Measurements from ENCODE around the gene WDHD1. TPM values are rescaled to one million over a fixed set of nuclear protein-coding genes. Genes with fewer than 3 reads are reported as not detected.
"Not testable (repeated sequence)": the region's sequence is repeated elsewhere in the genome, so short reads cannot be mapped to it uniquely, and the experiment has no call there.

The WDHD1 gene
- total RNA-seq, 1 experiment from 2014 or later, result 23.7 TPM

- Histone ChIP-seq H3K4me3 (no peak overlapping the region), H3K4me1 (replicated peaks) (no peaks in the 10 kb centered on the region), H3K27ac (no peak overlapping the region)
Observed at GRCh38 chr14:54929556-54929955, 97.3 kb downstream of the WDHD1 start.

GRCh38 chr14:54928216-54928615 is 98.7 kb downstream of the WDHD1 start:
- Histone ChIP-seq H3K36me3 (no peaks in the 10 kb centered on the region), H3K27me3 (replicated peaks) (0 out of 2 replicates have a peak, but pooled peaks cover 2% of the 10 kb centered on the region), H3K4me3 (no peak overlapping the region), H3K9me3 (replicated peaks) (no peaks in the 10 kb centered on the region), H3K27ac (no peak overlapping the region), H3K4me1 (replicated peaks) (no peaks in the 10 kb centered on the region)
- no peak for DNase-seq (ENCODE audit: low read depth in 1 of 2, low spot score in 2 of 2)

More at GRCh38 chr14:54929556-54929955, 97.3 kb downstream of the WDHD1 start:
- no peak for DNase-seq (ENCODE audit: low read depth in 1 of 2, low spot score in 2 of 2)
- Histone ChIP-seq H3K36me3 (no peaks in the 10 kb centered on the region), H3K27me3 (replicated peaks) (0 out of 2 replicates have a peak, but pooled peaks cover 2% of the 10 kb centered on the region), H3K9me3 (replicated peaks) (no peaks in the 10 kb centered on the region)

- Histone ChIP-seq H3K4me1 (replicated peaks) (no peaks in the 10 kb centered on the region), H3K9me3 (replicated peaks) (no peaks in the 10 kb centered on the region), H3K27ac (no peak overlapping the region), H3K4me3 (no peak overlapping the region), H3K36me3 (no peaks in the 10 kb centered on the region), H3K27me3 (replicated peaks) (0 out of 2 replicates have a peak, but pooled peaks cover 2% of the 10 kb centered on the region)
- DNase-seq (ENCODE audit: low read depth in 1 of 2, low spot score in 2 of 2), result no peak
Observed at GRCh38 chr14:54927551-54927950, 99.3 kb downstream of the WDHD1 start.

- not testable (repeated sequence) for H3K36me3 ChIP-seq; H3K27me3 ChIP-seq (replicated peaks); H3K27ac ChIP-seq; H3K9me3 ChIP-seq (replicated peaks); DNase-seq (ENCODE audit: low read depth in 1 of 2, low spot score in 2 of 2); H3K4me1 ChIP-seq (replicated peaks); H3K4me3 ChIP-seq
Observed at GRCh38 chr14:54926570-54926969, 100.3 kb downstream of the WDHD1 start.

- H3K27ac ChIP-seq, result no peak overlapping the region
- H3K27me3 ChIP-seq (replicated peaks), result no peaks in the 10 kb centered on the region
- no peaks in the 10 kb centered on the region for H3K4me1 ChIP-seq (replicated peaks)
- no peaks in the 10 kb centered on the region for H3K36me3 ChIP-seq
- no peak for DNase-seq (ENCODE audit: low read depth in 1 of 2, low spot score in 2 of 2)
- H3K9me3 ChIP-seq (replicated peaks), result no peaks in the 10 kb centered on the region
- no peak overlapping the region for H3K4me3 ChIP-seq
Observed at GRCh38 chr14:54922598-54922997, 104.3 kb downstream of the WDHD1 start.

- no peak for DNase-seq (ENCODE audit: low read depth in 1 of 2, low spot score in 2 of 2)
- Histone ChIP-seq H3K27me3 (replicated peaks) (no peaks in the 10 kb centered on the region), H3K4me1 (replicated peaks) (no peaks in the 10 kb centered on the region), H3K4me3 (no peak overlapping the region), H3K9me3 (replicated peaks) (no peaks in the 10 kb centered on the region), H3K36me3 (no peaks in the 10 kb centered on the region), H3K27ac (no peak overlapping the region)
Observed at GRCh38 chr14:54920052-54920451, 106.8 kb downstream of the WDHD1 start.

GRCh38 chr14:54919330-54919729 is 107.6 kb downstream of the WDHD1 start:
- Histone ChIP-seq H3K9me3 (replicated peaks) (no peaks in the 10 kb centered on the region), H3K27me3 (replicated peaks) (no peaks in the 10 kb centered on the region), H3K4me3 (no peak overlapping the region), H3K4me1 (replicated peaks) (no peaks in the 10 kb centered on the region), H3K27ac (no peak overlapping the region), H3K36me3 (no peaks in the 10 kb centered on the region)
- DNase-seq (ENCODE audit: low read depth in 1 of 2, low spot score in 2 of 2), result no peak

- no peak for DNase-seq (ENCODE audit: low read depth in 1 of 2, low spot score in 2 of 2)
- H3K9me3 ChIP-seq (replicated peaks), result no peaks in the 10 kb centered on the region
- no peak overlapping the region for H3K27ac ChIP-seq
- H3K4me3 ChIP-seq, result no peak overlapping the region
- no peaks in the 10 kb centered on the region for H3K36me3 ChIP-seq
- H3K4me1 ChIP-seq (replicated peaks), result no peaks in the 10 kb centered on the region
- H3K27me3 ChIP-seq (replicated peaks), result no peaks in the 10 kb centered on the region
Observed at GRCh38 chr14:54918427-54918826, 108.5 kb downstream of the WDHD1 start.

- H3K4me1 ChIP-seq (replicated peaks), result no peaks in the 10 kb centered on the region
- no peak for DNase-seq (ENCODE audit: low read depth in 1 of 2, low spot score in 2 of 2)
Observed at GRCh38 chr14:54916101-54916500, 110.8 kb downstream of the WDHD1 start.

GRCh38 chr14:54909817-54910558 is 116.9 kb downstream of the WDHD1 start:
- Histone ChIP-seq H3K9me3 (replicated peaks) (no peaks in the 10 kb centered on the region), H3K36me3 (no peaks in the 10 kb centered on the region), H3K4me1 (replicated peaks) (no peaks in the 10 kb centered on the region), H3K27me3 (replicated peaks) (no peaks in the 10 kb centered on the region), H3K4me3 (no peak overlapping the region), H3K27ac (no peak overlapping the region)
- DNase-seq (ENCODE audit: low read depth in 1 of 2, low spot score in 2 of 2), result no peak

More at GRCh38 chr14:54916101-54916500, 110.8 kb downstream of the WDHD1 start:
- Histone ChIP-seq H3K27me3 (replicated peaks) (no peaks in the 10 kb centered on the region), H3K36me3 (no peaks in the 10 kb centered on the region), H3K9me3 (replicated peaks) (no peaks in the 10 kb centered on the region), H3K4me3 (no peak overlapping the region), H3K27ac (no peak overlapping the region)

GRCh38 chr14:54908973-54909372 is 117.9 kb downstream of the WDHD1 start:
- H3K4me3 ChIP-seq; DNase-seq (ENCODE audit: low read depth in 1 of 2, low spot score in 2 of 2); H3K27ac ChIP-seq; H3K4me1 ChIP-seq (replicated peaks); H3K9me3 ChIP-seq (replicated peaks); H3K36me3 ChIP-seq; H3K27me3 ChIP-seq (replicated peaks): not testable (repeated sequence)

- Histone ChIP-seq H3K27me3 (replicated peaks) (no peaks in the 10 kb centered on the region), H3K27ac (no peak overlapping the region), H3K36me3 (no peaks in the 10 kb centered on the region), H3K9me3 (replicated peaks) (no peaks in the 10 kb centered on the region), H3K4me3 (no peak overlapping the region), H3K4me1 (replicated peaks) (no peaks in the 10 kb centered on the region)
- DNase-seq (ENCODE audit: low read depth in 1 of 2, low spot score in 2 of 2), result no peak
Observed at GRCh38 chr14:54908190-54908589, 118.7 kb downstream of the WDHD1 start.

- no peak overlapping the region for H3K27ac ChIP-seq
Observed at GRCh38 chr14:54906075-54906474, 120.8 kb downstream of the WDHD1 start.

GRCh38 chr14:54902521-54903420 is 124.1 kb downstream of the WDHD1 start, which contains the start of gene GCH1:
GCH1 (minus strand) TSS chr14:54902826; CDS start chr14:54902663, 163 bp downstream.
- DNase-seq (ENCODE audit: low read depth in 1 of 2, low spot score in 2 of 2), result peak in 1 of 2 experiments; percentile 52
- peaks cover 4% of the 10 kb centered on the region for H3K36me3 ChIP-seq
- H3K4me1 ChIP-seq (replicated peaks), result peaks cover 13% of the 10 kb centered on the region
- peaks cover 4% of the 10 kb centered on the region; the same call in 1 of the 2 replicates for H3K27me3 ChIP-seq (replicated peaks)
- H3K27ac ChIP-seq, result no peak within 1 kb of the TSS
- H3K9me3 ChIP-seq (replicated peaks), result no peaks in the 10 kb centered on the region
- H3K4me3 ChIP-seq, result peak within 1 kb of the TSS; percentile 60

More at GRCh38 chr14:54906075-54906474, 120.8 kb downstream of the WDHD1 start:
- H3K4me1 ChIP-seq (replicated peaks), result peaks cover 12% of the 10 kb centered on the region
- DNase-seq (ENCODE audit: low read depth in 1 of 2, low spot score in 2 of 2), result no peak
- H3K4me3 ChIP-seq, result no peak overlapping the region
- no peaks in the 10 kb centered on the region for H3K9me3 ChIP-seq (replicated peaks)
- H3K36me3 ChIP-seq, result peaks cover 4% of the 10 kb centered on the region
- H3K27me3 ChIP-seq (replicated peaks), result peaks cover 2% of the 10 kb centered on the region; the same call in 1 of the 2 replicates
